ENCODE results near the gene JPH2. TPM values are rescaled to one million over a fixed set of nuclear protein-coding genes. Genes with fewer than 3 reads are reported as not detected.
"Not testable (repeated sequence)": the region's sequence is repeated elsewhere in the genome, so short reads cannot be mapped to it uniquely, and the experiment has no call there.

JPH2 gene
- total RNA-seq, 1 donor from 2014 or later = 11.3 TPM

- peak; percentile 47 for DNase-seq
Observed at GRCh38 chr20:44211177-44212039, 24.4 kb upstream of the JPH2 start.

GRCh38 chr20:44210406-44211176 is 23.6 kb upstream of the JPH2 start, which contains the start of gene OSER1:
Gene OSER1 (minus strand): TSS chr20:44210771. CDS start chr20:44206957, 3,814 bp downstream.
- DNase-seq = peak; percentile 98

GRCh38 chr20:44209686-44210405 is 22.9 kb upstream of the JPH2 start:
- no peak for DNase-seq

GRCh38 chr20:44208770-44209169 is 21.8 kb upstream of the JPH2 start:
- no peak for DNase-seq

GRCh38 chr20:44208165-44208564 is 21.2 kb upstream of the JPH2 start:
- no peak for DNase-seq

GRCh38 chr20:44207126-44207723 is 20.2 kb upstream of the JPH2 start:
- no peak for DNase-seq

- DNase-seq = no peak
Observed at GRCh38 chr20:44206132-44206531, 19.1 kb upstream of the JPH2 start.

GRCh38 chr20:44204832-44205215 is 17.8 kb upstream of the JPH2 start:
- DNase-seq = no peak

GRCh38 chr20:44204156-44204831 is 17.3 kb upstream of the JPH2 start:
- DNase-seq = no peak

GRCh38 chr20:44203161-44203560 is 16.2 kb upstream of the JPH2 start:
- no peak for DNase-seq

- no peak for DNase-seq
Observed at GRCh38 chr20:44200983-44201382, 14.0 kb upstream of the JPH2 start.

GRCh38 chr20:44200371-44200770 is 13.4 kb upstream of the JPH2 start:
- DNase-seq = no peak

GRCh38 chr20:44199877-44200276 is 12.9 kb upstream of the JPH2 start:
- no peak for DNase-seq

- no peak for DNase-seq
Observed at GRCh38 chr20:44198872-44199271, 11.9 kb upstream of the JPH2 start.

GRCh38 chr20:44196271-44196670 is 9.3 kb upstream of the JPH2 start:
- no peak for DNase-seq

GRCh38 chr20:44195605-44196004 is 8.6 kb upstream of the JPH2 start:
- no peak for DNase-seq

- DNase-seq = no peak
Observed at GRCh38 chr20:44193801-44194200, 6.8 kb upstream of the JPH2 start.

- DNase-seq = not testable (repeated sequence)
Observed at GRCh38 chr20:44191640-44192039, 4.7 kb upstream of the JPH2 start.

GRCh38 chr20:44190197-44190852 is 3.3 kb upstream of the JPH2 start:
- peak; percentile 20 for DNase-seq

- no peak for DNase-seq
Observed at GRCh38 chr20:44188752-44189151, 1.8 kb upstream of the JPH2 start.

All from skin of body (tissue), 2 donors.